Measurements from ENCODE around the gene C17orf50. TPM values are rescaled to one million over a fixed set of nuclear protein-coding genes. Genes with fewer than 3 reads are reported as not detected.

Gene C17orf50
- total RNA-seq, 4 donors from 2014 or later = not detected

- TF ChIP-seq CTCF (IDR thresholded peaks at IDR 0.05) = no peak
- DNase-seq (ENCODE audit: low spot score) (no peak), ATAC-seq (ENCODE audit: low FRiP score) (no peak)
Measured at GRCh38 chr17:35733366-35733765, 27.3 kb upstream of the C17orf50 start.

GRCh38 chr17:35734396-35734795 lies 26.3 kb upstream of the C17orf50 start:
- ATAC-seq (ENCODE audit: low FRiP score) = no peak
- DNase-seq (ENCODE audit: low spot score) = no peak
- TF ChIP-seq CTCF (IDR thresholded peaks at IDR 0.05) = no peak

- ATAC-seq (ENCODE audit: low FRiP score) (no peak), DNase-seq (ENCODE audit: low spot score) (no peak)
- no peak for TF ChIP-seq CTCF (IDR thresholded peaks at IDR 0.05)
Measured at GRCh38 chr17:35735036-35735805, 25.5 kb upstream of the C17orf50 start.

DNA sequence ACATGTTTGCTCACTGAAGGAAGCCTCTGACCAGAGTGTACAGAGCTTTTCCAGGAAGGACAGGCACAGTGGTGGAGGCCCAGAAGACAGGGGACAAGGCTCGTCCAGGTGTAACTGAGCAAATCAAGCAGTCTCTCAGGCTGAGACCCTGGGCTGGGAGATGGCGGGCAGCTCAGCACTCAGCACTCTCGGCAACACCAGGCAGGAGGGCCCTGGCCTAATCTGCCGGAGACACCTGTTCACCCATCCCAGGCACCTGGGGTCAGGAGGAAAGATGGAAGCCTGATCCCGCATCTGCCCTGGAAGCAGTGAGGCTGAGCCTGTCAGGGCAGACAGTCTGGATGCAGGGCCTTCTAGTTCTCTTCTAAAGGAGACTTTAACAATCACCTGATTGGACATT lies 24.5 kb upstream of the C17orf50 start:
- ATAC-seq (ENCODE audit: low FRiP score) = no peak

GRCh38 chr17:35738519-35739133 lies 22.1 kb upstream of the C17orf50 start:
- DNase-seq (ENCODE audit: low spot score) (no peak), ATAC-seq (ENCODE audit: low FRiP score) (no peak)
- TF ChIP-seq CTCF (IDR thresholded peaks at IDR 0.05) = no peak

More for the DNA sequence above, 24.5 kb upstream of the C17orf50 start:
- no peak for DNase-seq (ENCODE audit: low spot score)
- TF ChIP-seq CTCF (IDR thresholded peaks at IDR 0.05) = no peak

- DNase-seq (ENCODE audit: low spot score) = no peak
- ATAC-seq (ENCODE audit: low FRiP score) = no peak
- no peak for TF ChIP-seq CTCF (IDR thresholded peaks at IDR 0.05)
Measured at GRCh38 chr17:35740216-35740615, 20.5 kb upstream of the C17orf50 start.
